ENCODE data around the gene LTBP4.

LTBP4 gene

DNA sequence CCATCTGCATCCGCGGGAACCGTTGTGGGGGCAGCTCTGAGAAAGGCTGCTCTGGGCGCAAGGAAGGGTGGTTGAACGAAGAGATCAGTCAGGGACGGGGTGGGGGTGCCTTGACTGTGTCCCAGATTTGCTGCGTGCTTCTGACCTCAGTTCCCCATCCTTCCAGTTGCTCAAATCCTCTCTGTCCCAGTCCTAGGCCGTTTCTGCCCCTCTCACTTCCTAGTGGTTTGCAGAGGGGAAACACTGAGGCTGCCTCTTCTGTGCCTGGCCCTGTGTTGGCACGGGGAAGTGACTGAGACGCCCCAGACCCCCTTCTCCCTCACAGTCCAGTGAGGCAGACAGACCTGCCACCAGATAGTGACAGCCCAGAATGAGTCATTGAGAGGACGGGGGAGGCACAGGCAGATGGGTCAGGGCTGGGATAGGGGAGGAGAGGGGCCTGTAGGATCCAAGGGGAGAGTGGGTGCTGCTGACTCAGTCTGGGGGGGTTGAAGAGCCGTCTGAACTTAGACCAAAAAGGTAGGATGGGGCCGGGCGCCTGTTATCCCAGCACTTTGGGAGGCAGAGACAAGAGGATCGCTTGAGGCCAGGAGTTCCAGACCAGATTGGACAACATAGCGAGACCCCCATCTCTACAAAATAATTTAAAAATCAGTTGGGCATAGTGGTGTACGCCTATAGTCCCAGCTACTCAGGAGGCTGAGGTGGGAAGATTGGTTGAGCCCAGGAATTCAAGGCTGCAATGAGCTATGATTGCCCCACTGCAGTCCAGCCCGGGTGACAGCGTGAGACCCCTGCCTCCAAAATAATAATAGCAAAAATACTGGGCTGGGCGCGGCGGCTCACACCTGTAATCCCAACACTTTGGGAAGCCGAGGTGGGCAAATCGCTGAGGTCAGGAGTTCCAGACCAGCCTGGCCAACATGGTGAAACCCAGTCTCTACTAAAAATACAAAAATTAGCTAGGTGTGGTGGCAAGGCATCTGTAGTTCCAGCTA is 62.8 kb downstream of the LTBP4 start:
- Histone ChIP-seq H3K4me1 (ENCODE audit: control insufficient read depth, insufficient read depth, low read length) (peaks cover 13% of the 10 kb centered on the region), H3K9me3 (ENCODE audit: control insufficient read depth, insufficient read depth, low read depth, low read length) (no peaks in the 10 kb centered on the region), H3K4me3 (ENCODE audit: low read depth, low read length) (peak overlapping the region; percentile 56), H3K27ac (ENCODE audit: extremely low read depth, low read depth, low read length) (peak overlapping the region; percentile 89; the same call in 1 of the 2 replicates), H3K36me3 (ENCODE audit: control insufficient read depth in 2 of 2, insufficient read depth in 1 of 2, low read length in 2 of 2) (peaks cover 0 to 18% of the 10 kb centered on the region in 2 experiments; a peak in 2 of 3 replicates)
- CTCF ChIA-PET = interaction anchor here (0.5 to 5.4 kb wide), 64 partner anchors 7 to 1322 kb away, joined by 3 to 74 read pairs (median 4); partner anchors contain the start of genes EGLN2, LTBP4, NUMBL and RAB4B
- POLR2A ChIA-PET = interaction anchor here (0.5 to 2.1 kb wide), 22 partner anchors 10 to 599 kb away, joined by 3 to 23 read pairs (median 5); partner anchors contain the start of genes ACTMAP, COQ8B, ITPKC and NUMBL
- TF ChIP-seq ZSCAN23 (tag by site-specific recombination; IDR thresholded peaks at IDR 0.05) (no peak), ZEB2 (tag by site-specific recombination; IDR thresholded peaks at IDR 0.05) (0 out of 2 replicates have a peak, but pooled peaks have one; percentile 17), ZNF214 (tag by site-specific recombination; IDR thresholded peaks at IDR 0.05; ENCODE audit: borderline replicate concordance) (no peak), ZNF423 (tag by site-specific recombination; IDR thresholded peaks at IDR 0.05) (no peak), ZBTB48 (tag by site-specific recombination; IDR thresholded peaks at IDR 0.05) (peak; percentile 24; the same call in 1 of the 2 replicates), ZFP37 (tag by site-specific recombination; IDR thresholded peaks at IDR 0.05) (peak; percentile 36; the same call in 1 of the 2 replicates), ZNF2 (tag by site-specific recombination; IDR thresholded peaks at IDR 0.05) (no peak), KLF16 (tag by site-specific recombination; IDR thresholded peaks at IDR 0.05) (no peak), MZF1 (tag by site-specific recombination; IDR thresholded peaks at IDR 0.05; ENCODE audit: borderline replicate concordance) (no peak), ZNF837 (tag by site-specific recombination; IDR thresholded peaks at IDR 0.05) (no peak), IKZF3 (tag by site-specific recombination; IDR thresholded peaks at IDR 0.05) (no peak), ZNF654 (tag by site-specific recombination; IDR thresholded peaks at IDR 0.05; ENCODE audit: low read depth) (no peak), GFI1B (tag by site-specific recombination; IDR thresholded peaks at IDR 0.05) (peak; percentile 9; the same call in 1 of the 2 replicates), ZNF157 (tag by site-specific recombination; IDR thresholded peaks at IDR 0.05) (no peak), ZBTB21 (tag by site-specific recombination; IDR thresholded peaks at IDR 0.05) (0 out of 2 replicates have a peak, but pooled peaks have one; percentile 16), ZIC2 (tag by site-specific recombination; IDR thresholded peaks at IDR 0.05) (peak; percentile 13), ZNF335 (tag by site-specific recombination; conservative IDR thresholded peaks at IDR 0.05) (peak; percentile 98), EGR2 (tag by site-specific recombination; IDR thresholded peaks at IDR 0.05; ENCODE audit: low read depth) (peak; percentile 66), ZNF701 (tag by site-specific recombination; IDR thresholded peaks at IDR 0.05) (no peak; the same call in 1 of the 2 replicates), BCL11B (tag by site-specific recombination; IDR thresholded peaks at IDR 0.05; ENCODE audit: low read depth) (0 out of 2 replicates have a peak, but pooled peaks have one; percentile 58), ZNF610 (tag by site-specific recombination; IDR thresholded peaks at IDR 0.05; ENCODE audit: borderline replicate concordance) (no peak)
- TF ChIP-seq, protein P1, sequence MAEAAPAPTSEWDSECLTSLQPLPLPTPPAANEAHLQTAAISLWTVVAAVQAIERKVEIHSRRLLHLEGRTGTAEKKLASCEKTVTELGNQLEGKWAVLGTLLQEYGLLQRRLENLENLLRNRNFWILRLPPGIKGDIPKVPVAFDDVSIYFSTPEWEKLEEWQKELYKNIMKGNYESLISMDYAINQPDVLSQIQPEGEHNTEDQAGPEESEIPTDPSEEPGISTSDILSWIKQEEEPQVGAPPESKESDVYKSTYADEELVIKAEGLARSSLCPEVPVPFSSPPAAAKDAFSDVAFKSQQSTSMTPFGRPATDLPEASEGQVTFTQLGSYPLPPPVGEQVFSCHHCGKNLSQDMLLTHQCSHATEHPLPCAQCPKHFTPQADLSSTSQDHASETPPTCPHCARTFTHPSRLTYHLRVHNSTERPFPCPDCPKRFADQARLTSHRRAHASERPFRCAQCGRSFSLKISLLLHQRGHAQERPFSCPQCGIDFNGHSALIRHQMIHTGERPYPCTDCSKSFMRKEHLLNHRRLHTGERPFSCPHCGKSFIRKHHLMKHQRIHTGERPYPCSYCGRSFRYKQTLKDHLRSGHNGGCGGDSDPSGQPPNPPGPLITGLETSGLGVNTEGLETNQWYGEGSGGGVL (tag by site-specific recombination; IDR thresholded peaks at IDR 0.05) = peak; percentile 96
- TF ChIP-seq, protein P2, sequence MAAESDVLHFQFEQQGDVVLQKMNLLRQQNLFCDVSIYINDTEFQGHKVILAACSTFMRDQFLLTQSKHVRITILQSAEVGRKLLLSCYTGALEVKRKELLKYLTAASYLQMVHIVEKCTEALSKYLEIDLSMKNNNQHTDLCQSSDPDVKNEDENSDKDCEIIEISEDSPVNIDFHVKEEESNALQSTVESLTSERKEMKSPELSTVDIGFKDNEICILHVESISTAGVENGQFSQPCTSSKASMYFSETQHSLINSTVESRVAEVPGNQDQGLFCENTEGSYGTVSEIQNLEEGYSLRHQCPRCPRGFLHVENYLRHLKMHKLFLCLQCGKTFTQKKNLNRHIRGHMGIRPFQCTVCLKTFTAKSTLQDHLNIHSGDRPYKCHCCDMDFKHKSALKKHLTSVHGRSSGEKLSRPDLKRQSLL (tag by site-specific recombination; IDR thresholded peaks at IDR 0.05) = no peak
- TF ChIP-seq, protein P3, sequence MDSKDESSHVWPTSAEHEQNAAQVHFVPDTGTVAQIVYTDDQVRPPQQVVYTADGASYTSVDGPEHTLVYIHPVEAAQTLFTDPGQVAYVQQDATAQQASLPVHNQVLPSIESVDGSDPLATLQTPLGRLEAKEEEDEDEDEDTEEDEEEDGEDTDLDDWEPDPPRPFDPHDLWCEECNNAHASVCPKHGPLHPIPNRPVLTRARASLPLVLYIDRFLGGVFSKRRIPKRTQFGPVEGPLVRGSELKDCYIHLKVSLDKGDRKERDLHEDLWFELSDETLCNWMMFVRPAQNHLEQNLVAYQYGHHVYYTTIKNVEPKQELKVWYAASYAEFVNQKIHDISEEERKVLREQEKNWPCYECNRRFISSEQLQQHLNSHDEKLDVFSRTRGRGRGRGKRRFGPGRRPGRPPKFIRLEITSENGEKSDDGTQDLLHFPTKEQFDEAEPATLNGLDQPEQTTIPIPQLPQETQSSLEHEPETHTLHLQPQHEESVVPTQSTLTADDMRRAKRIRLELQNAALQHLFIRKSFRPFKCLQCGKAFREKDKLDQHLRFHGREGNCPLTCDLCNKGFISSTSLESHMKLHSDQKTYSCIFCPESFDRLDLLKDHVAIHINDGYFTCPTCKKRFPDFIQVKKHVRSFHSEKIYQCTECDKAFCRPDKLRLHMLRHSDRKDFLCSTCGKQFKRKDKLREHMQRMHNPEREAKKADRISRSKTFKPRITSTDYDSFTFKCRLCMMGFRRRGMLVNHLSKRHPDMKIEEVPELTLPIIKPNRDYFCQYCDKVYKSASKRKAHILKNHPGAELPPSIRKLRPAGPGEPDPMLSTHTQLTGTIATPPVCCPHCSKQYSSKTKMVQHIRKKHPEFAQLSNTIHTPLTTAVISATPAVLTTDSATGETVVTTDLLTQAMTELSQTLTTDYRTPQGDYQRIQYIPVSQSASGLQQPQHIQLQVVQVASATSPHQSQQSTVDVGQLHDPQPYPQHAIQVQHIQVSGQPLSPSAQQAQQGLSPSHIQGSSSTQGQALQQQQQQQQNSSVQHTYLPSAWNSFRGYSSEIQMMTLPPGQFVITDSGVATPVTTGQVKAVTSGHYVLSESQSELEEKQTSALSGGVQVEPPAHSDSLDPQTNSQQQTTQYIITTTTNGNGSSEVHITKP (tag by site-specific recombination; IDR thresholded peaks at IDR 0.05) = peak; percentile 50
- TF ChIP-seq, protein P4, sequence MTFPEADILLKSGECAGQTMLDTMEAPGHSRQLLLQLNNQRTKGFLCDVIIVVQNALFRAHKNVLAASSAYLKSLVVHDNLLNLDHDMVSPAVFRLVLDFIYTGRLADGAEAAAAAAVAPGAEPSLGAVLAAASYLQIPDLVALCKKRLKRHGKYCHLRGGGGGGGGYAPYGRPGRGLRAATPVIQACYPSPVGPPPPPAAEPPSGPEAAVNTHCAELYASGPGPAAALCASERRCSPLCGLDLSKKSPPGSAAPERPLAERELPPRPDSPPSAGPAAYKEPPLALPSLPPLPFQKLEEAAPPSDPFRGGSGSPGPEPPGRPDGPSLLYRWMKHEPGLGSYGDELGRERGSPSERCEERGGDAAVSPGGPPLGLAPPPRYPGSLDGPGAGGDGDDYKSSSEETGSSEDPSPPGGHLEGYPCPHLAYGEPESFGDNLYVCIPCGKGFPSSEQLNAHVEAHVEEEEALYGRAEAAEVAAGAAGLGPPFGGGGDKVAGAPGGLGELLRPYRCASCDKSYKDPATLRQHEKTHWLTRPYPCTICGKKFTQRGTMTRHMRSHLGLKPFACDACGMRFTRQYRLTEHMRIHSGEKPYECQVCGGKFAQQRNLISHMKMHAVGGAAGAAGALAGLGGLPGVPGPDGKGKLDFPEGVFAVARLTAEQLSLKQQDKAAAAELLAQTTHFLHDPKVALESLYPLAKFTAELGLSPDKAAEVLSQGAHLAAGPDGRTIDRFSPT (tag by site-specific recombination; IDR thresholded peaks at IDR 0.05) = 0 out of 2 replicates have a peak, but pooled peaks have one; percentile 8
- TF ChIP-seq, protein P5, sequence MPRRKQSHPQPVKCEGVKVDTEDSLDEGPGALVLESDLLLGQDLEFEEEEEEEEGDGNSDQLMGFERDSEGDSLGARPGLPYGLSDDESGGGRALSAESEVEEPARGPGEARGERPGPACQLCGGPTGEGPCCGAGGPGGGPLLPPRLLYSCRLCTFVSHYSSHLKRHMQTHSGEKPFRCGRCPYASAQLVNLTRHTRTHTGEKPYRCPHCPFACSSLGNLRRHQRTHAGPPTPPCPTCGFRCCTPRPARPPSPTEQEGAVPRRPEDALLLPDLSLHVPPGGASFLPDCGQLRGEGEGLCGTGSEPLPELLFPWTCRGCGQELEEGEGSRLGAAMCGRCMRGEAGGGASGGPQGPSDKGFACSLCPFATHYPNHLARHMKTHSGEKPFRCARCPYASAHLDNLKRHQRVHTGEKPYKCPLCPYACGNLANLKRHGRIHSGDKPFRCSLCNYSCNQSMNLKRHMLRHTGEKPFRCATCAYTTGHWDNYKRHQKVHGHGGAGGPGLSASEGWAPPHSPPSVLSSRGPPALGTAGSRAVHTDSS (tag by site-specific recombination; IDR thresholded peaks at IDR 0.05) = no peak
